ENCODE results near the gene SGPP2. TPM values are rescaled to one million over a fixed set of nuclear protein-coding genes. Genes with fewer than 3 reads are reported as not detected.

SGPP2 gene
- total RNA-seq, 1 donor from 2014 or later: 1.2 TPM

DNA sequence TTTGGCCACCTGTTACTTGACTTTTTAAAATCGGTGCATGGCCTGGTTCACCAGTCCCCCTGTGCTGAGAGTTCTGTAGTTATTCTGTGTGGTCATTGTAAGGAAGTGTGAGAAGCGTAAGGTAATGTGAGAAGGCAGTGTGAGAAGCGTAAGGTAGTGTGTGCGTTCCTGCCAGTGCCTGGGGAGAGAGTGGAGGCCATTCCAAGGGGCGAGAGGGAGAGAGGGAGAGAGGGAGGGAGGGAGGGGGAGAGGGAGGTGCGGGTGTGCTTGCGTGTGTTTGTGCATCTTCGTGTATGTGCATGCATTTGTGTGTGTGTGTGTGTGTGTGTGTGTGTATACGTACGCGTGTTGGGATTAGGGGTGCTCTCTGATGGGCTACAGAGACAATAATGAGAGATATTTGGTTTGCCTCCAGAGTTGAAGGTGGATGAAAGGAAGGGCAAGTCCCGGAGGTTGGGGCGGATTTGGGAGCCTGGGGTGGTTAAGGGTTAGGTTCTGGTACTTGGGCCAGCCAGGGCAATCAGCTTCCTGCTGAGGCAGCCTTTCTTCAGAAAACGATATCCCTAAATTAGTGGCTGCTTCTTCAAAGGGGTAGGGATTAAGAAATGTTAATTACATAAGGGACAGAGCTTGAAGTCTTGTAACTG is 53.7 kb downstream of the SGPP2 start:
- no peak for DNase-seq

DNA sequence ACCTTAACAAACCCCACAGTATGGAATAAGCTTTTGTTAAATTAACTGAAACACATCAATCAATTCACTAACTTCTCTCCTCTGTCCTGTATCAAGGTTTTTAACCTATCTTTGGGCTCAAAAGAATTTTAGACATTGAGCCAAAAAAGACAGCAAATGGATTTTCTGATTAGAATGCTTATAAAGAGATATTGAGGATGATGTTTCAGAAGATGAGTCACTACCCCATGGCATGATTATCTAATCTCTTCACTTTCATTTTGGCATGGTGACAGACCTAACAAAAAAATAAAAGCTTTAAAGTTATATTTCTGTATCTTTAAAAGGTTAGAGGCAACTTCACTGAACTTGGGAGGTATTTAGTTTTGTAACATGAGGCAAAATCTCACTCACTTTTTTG is 55.5 kb downstream of the SGPP2 start:
- no peak for DNase-seq

DNA sequence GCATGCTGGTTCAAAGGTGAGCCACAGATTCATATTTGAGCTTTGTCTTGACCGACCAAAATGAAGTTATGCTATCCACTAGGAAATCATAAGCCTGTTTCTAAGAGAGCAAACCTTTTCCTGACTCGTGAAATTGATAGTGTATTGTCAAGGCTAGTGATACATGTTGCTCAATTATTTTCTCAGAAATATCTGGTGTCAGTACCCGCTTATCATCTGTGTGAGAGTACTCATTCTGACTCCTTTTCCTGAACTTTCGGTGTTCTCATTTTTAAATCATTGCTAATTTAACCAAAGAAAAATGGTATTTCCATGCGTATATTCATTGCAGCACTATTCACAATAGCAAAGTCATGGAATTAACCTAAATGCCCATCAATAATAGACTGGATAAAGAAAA is 56.2 kb downstream of the SGPP2 start:
- DNase-seq: no peak

DNA sequence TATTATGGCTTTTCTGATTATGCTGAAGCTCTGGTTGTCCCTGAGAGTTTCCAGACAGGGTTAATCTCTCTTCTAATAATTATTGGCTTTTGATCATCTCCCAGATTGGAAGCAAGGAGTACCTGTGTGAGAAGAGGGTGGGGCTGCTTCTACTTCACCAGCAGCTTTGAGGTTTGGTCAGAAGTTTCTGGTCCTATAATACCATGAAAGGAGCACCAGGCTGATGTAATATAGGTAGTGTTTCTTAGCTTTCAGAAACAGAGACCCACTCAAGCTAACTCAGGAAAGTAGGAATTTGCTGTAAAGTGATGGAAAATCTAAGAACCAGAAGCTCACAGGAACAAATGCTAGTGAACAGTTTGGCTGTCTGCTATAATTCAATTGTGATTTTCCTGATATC is 57.6 kb downstream of the SGPP2 start:
- DNase-seq: no peak

DNA sequence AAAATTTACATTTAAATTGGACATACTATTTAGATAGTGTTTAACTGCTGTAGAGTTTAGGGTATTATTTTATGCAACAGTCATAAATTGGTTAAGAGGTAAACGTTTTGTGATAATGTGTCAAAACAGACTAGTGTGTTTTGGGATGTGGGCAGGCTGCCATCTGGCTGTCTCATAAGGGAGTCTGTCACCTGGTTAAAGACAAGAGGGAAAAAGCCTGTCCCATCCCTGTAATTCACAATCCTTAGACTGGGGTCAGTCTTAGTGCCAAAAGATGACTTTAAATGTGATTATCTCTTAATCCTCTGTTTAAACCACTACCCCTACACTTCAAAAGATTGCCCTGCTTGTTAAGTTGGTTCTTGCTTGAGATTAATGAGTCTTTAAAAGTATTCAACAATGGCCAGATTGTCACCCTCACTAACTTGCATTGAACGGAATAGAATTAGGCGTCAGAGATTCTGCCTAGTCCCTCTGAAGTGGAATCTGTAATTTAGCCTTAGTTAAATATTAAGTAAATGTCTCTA is 59.2 kb downstream of the SGPP2 start:
- DNase-seq: no peak

DNA sequence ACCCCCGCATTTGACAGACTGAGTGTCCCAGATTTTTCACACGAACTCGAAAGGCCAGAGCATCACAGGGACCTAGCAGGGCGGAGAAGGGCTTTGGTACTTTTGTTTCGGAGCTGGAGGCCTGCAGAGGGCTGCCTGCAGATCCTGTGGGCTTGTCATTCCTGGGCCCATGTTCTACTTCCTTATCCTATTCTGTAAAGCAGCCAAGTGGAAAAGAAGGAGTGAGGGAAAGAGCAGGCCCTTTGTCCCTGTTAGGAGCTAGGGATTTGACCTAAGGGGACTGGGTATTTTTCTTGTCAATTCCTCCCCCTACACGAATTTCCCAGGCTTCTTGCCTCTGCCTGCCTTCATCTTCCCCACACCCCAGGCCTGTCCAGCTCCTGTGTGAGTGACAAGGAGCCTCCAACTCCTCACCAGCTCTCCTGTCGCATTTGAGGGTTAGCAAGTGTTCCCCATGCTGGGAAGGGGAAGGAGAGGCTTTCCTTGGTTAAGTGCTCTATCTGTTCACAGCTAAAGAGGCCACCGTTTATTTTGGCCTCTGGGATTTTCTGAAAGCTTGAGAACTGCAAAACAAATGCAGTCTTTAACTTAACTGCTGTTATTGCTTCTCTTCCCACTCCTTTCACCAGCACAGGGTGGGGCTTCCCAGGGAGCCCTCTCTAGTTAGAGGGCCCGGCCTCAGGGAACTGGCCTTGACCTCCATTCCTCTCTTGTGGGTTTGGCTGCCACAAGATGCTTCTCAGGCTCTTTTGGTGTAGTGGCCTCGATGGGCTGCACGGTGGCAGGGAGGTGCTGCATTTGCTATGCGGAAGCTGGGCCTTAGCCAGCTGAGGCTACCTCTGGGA is 61.2 kb downstream of the SGPP2 start:
- DNase-seq: no peak

DNA sequence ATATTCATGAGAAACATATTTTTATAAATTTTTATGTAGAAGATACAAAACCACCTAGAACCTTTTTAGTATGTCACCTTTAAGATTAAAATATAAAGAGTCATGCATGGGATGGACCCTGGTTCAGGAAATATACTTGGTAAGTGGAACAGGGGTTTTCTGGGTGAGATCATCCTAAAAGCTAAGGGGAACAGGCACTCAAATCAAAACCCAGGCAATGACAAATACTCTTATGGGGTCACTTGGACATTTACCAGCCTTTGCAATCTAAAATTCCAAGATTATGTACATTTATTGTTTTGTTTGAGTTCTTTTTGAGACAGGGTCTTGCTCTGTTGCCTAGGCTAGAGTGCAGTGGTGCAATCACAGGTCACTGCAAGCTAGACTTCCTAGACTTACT is 65.8 kb downstream of the SGPP2 start:
- DNase-seq: no peak

DNA sequence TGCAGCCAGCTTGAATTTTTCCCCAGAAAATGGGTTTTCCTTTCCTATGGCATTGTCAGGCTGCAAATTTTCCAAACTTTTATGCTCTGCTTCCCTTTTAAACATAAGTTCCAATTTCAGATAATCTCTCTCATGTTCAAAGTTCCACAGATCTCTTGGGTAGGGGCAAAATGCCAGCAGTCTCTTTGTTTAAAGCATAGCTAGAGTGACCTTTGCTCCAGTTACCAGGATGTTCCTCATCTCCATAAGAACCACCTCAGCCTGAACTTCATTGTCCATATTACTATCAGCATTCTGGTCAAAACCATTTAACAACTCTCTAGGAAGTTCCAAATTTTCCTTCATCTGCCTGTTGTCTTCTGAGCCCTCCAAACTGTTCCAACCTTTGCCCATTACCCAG is 68.3 kb downstream of the SGPP2 start:
- DNase-seq: no peak

DNA sequence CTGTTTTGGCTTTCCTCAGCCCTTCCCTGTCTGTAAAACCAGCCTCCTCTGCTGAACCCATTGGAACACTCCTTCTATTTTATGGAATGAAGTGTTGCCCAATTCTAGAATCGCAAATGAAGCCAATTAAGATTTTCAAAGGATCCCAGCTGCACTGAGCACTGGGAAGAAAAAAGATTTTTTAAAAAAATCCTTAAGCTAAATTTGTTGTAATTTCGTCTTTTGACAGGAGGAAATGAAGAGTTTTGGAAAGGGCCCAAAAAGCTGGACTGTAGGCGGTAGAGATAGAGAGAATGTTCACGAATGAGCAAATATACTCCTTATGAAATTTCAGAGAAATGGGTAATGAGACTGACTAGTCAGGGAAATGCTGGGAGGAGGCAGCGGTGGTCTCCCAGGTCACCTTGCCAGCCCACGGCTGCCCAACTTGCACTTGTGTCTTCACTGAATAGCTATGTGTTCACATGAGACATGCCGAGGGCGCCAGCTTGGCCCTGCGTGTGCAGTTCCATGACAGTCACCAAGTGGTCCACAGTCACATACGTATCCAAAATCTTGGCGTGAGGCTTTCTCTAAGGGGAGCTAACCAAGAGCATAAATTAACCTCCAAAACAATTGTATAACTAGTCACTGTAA is 69.9 kb downstream of the SGPP2 start:
- DNase-seq: no peak

DNA sequence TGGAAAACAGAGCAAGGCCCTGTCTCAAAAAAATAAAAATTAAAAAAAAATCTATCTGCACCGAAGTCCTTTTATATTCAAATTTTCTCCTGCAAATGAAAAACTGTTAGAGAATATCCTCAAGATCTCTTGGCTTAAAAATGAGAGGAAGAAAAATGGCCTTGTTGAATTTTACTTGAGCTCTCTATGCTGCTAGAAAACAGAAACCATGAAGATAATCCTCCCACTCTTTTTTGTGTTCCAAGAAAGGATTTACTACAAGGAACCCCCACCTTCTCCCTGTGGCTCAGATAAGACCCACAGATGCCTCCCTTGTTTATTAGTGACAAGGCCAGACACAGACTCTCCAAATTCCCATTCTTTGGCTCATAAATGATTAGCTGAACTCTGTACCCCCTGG is 71.0 kb downstream of the SGPP2 start:
- DNase-seq: no peak

DNA sequence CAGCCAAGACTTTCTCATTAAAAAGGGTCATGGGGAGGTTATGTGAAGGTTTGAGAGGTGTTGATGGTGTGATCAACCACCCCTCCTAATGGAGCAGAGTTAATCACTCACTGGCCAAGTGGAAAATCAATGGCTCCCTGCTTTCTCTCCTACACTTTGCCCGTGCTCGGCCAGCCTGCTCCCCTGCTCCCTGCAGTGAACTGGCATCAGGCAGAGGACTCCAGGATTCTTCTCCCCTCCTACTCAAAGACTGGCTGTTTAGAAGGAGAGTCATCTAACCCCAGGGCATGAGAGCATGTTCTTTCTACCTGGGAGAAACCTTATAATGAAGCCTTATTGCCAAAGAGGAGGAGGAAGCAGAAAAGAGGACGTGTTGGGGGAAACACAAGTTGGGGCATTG is 74.9 kb downstream of the SGPP2 start:
- DNase-seq: no peak

DNA sequence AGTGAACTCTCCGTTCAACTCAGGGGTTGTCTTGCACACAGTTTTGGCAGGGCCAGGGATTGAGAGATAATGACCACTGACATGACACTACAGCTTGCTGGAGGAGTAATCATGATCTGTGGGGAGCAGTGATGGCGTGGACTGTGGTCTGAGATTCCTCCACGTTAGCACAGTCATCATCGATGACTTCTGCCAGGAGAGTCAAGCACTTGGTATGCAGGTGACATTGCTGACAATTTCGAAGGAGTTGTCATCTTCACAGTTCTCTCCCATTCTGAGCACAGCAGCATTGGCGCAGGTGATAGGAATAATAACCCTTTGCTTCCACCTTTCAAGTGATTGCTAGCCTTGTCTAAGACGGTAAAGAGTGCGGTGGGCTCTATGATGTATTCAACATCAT is 79.8 kb downstream of the SGPP2 start:
- DNase-seq: no peak

DNA sequence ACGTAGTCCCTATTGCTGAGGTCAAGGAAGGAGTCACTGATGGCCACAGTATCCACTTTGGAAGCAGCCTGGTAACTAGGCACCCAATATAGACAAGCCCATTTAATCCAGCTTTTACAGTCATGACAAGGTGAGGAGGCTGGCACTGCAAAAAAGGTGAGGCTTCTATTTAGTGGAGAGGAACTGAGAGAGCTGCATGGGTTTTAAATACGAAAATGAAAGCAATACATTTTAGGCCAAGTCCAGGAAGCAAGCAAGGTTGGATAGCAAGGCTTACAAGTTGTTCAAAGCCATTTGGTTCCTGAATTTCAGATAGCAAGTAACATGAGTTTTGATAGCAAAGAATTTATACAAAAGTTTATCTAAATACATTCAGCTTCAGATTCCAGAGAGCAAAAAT is 80.4 kb downstream of the SGPP2 start:
- DNase-seq: no peak

DNA sequence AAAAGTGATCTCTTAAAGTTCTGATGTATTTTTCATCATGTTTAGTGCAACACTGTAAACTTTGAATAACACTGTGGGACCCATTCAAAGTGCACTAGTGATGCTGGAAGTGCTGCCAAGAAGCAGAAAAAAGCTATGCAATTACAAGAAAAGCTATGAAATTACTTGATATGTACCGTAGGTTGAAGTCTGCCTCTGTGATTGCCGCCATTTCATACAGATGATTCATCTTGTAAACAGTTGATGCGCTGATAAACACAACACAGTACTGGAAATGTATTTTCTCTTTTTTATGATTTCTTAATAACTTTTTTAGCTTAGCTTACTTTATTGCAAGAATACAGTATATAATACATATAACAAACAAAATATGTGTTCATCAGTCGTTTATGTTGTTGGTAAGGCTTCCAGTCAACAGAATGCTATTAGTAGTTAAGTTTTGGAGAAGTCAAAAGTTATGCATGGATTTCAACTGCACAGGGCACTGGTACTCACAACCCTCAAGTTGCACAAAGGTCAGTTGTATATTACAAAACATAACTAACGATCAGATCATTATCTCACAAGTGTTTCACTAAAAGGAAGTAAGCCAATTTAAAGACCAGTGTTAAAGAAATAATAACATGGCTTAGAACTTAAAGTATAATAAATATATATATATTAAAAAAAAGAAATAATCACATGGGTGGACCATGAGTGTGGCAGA is 82.0 kb downstream of the SGPP2 start:
- no peak for DNase-seq

DNA sequence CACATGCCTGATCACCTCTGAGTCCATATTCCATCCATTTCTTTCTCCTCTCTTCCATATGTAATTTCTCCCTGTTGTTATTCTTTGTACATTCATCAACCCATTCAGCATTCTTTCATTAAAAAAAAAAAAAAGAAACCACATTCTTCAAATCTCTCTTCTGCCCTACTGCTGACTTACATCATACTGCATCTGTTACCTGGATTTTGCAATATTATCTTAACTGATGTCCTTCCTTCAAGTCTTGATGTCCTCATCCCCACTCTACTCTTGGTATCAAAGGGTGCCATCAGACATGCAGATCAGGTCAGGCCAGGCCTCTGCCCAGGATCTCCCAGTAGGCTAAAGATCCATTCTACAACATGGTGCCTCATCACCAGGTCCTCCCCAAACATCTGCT is 90.6 kb downstream of the SGPP2 start:
- DNase-seq: no peak

DNA sequence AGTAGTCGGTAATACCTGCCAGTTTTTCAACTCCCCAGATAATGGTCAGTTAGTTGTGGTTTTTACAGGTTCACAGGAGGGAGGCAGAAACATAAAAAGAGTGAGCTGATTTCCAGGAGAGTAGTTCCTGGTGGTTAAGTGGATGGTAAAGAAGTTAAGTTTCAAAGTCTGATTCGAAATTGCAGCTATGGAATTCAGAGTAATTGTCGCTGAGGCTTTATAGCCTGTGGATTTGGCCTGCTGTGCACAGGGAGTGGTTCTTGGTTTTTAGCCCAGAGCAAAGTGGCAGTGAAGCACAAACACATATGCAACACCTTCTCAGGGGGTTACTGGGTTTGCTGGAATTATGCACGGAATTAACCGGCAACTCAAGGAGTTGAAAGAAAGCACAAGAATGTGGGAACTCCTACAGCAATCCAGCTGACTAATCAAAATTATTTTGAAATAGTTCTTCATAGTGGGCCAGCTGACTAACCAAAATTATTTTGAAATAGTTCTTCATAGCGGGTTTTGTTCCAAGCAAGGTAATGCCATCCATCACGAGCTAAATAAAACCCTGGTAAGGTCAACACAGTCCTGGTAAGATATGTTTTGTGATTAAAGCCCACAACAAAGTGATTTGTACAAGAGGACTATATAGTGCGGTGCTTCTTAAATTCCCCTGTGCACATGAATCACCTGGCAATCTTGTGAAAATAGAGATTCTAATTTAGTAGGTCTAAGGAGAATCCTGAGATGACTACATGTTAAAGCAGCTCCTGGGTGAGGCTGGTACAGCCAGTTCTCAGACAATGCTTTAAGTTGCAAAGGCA is 94.4 kb downstream of the SGPP2 start:
- no peak for DNase-seq

DNA sequence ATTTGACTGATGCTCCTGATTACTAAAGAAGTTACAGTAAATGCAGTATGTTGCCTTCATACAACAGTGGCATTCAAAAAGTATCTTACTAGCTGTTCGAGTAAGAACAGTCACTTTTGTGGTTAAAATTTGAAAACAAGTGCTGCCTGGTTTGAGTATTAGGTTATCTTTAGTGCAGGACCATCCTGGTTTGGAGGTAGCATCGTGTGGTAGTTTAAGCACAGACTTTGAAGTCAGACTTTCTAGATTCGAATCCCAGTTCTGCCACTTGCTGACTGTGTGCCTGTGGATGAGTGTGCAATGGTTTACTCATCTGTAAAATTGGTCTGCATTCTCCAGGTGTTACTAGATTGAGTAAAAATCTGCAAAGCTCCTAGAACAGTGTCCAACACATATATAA is 96.8 kb downstream of the SGPP2 start:
- no peak for DNase-seq

DNA sequence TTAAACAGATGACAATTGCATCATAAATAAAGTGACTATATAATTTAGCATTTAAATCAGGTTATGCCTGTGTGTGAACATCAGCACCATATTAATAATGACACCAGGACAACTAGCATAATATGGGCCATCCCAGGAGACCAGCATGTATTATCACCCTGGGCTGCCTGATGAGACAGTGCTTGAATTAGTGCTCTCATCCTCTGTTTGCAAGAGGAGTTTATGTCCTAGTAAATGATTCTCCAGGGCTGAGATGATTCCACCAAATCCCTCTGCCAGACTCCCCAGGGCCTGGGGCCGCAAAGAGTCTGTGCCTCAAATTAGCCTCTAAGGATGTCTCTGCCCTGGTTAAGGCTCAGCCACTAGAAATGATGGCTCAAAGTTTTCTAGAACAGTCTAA is 97.7 kb downstream of the SGPP2 start:
- no peak for DNase-seq

DNA sequence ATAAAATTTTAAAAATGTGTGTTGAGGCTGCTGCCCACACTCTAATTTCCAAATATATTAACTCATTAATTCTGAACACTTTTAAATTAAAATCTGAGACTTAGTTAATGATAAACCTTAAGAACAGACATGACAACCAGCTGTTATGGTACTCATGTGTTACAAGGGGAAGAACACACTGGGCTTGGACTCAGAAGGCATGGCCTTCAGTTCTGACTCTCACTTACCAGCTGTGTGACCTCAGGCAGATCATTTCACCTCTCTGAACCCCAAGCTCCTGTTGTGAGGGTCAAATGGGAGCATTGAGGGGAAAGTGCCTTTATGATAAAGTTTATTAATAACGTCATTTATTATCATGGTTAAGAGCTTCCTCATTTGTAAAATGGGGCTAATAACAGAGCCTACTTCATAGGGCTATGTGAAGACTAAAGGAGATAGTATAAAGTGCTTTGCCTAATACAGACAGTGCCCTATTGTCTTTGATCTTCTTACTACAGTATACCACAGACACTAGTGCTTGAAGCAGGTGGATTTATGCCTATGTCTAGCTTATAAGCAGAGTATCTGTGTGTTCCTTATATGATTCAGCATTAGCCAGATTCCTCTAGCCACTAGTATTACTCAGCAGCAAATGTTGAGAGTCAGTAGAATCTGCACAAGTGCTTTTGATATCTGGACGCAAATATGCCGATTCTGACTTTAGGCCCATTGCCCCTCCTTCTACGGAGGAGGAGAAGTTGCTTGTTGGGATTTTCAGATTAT is 99.6 kb downstream of the SGPP2 start:
- no peak for DNase-seq

DNA sequence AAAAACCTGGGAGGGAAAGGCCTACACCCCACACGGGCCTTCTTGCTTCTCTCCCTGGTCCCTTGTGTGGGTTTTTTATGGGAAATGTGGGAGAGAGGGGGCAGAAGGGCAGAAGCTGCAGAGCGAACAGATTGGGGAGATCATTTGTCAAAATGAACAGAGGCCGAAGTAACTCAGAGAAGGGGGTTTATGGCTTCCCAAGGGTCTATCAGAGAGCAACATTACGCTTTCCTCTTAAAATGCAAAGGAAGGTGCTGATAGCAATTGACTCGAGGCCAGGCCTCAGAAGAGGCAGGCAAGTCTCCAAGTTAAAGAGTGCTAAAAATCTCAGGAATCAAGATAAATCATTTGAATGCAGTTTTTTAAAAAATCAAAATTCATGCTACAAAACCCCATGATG is 101.5 kb downstream of the SGPP2 start:
- no peak for DNase-seq
